Measurements from ENCODE around the gene COA7. TPM values are rescaled to one million over a fixed set of nuclear protein-coding genes. Genes with fewer than 3 reads are reported as not detected.

Gene COA7
- polyA plus RNA-seq, 3 donors: 4.8 to 8.5 (median 6.2) TPM

GRCh38 chr1:52667984-52668383, 30.2 kb downstream of the COA7 start:
- H3K27ac ChIP-seq (ENCODE audit: low read depth in 1 of 2, low read length in 2 of 2): no peak overlapping the region
- no peaks in the 10 kb centered on the region for H3K79me2 ChIP-seq (ENCODE audit: insufficient read depth, low read length)
- no peaks in the 10 kb centered on the region for H3K36me3 ChIP-seq (replicated peaks in 1 of 2; ENCODE audit: control insufficient read depth in 1 of 2, insufficient read depth in 2 of 2, low read length in 2 of 2)
- intact Hi-C loops (cut with micrococcal nuclease): no loop called here
- H2AFZ ChIP-seq (ENCODE audit: insufficient read depth, low read depth, low read length, poor library complexity, severe bottlenecking): no peak overlapping the region
- H3K36me3 Mint-ChIP-seq: no peaks in the 10 kb centered on the region
- peaks cover 2% of the 10 kb centered on the region for H3K4me1 Mint-ChIP-seq
- no peak overlapping the region for H3K4me3 Mint-ChIP-seq
- H3K27ac Mint-ChIP-seq: no peak overlapping the region
- DNase-seq: no peak
- H3K4me1 ChIP-seq (ENCODE audit: control insufficient read depth in 1 of 2, insufficient read depth in 2 of 2, low read length in 2 of 2): no peaks in the 10 kb centered on the region
- no peaks in the 10 kb centered on the region for H3K9me3 ChIP-seq (replicated peaks in 1 of 2; ENCODE audit: control insufficient read depth in 1 of 2, insufficient read depth in 1 of 2, low read length in 2 of 2)
- no peak overlapping the region for H3K9ac ChIP-seq (ENCODE audit: insufficient read depth, low read length, poor library complexity, severe bottlenecking)
- no CpG with 5 or more reads among the region's 3 CpGs for WGBS (ENCODE audit: insufficient coverage)
- H3K27me3 Mint-ChIP-seq (ENCODE audit: low read depth in 3 of 3): peaks cover 0 to 4% (median 4%) of the 10 kb centered on the region in 3 donors
- H4K20me1 ChIP-seq (ENCODE audit: insufficient read depth, low read length): no peaks in the 10 kb centered on the region
- no peak for TF ChIP-seq CTCF (IDR thresholded peaks at IDR 0.05)
- no peaks in the 10 kb centered on the region for H3K27me3 ChIP-seq (ENCODE audit: control insufficient read depth in 2 of 2, insufficient read depth in 2 of 2, low read length in 2 of 2)
- H3K4me3 ChIP-seq (replicated peaks in 1 of 3; ENCODE audit: low read depth in 2 of 3, low read length in 3 of 3): no peak overlapping the region
- no peaks in the 10 kb centered on the region for H3K9me3 Mint-ChIP-seq
- H3K4me2 ChIP-seq (replicated peaks; ENCODE audit: extremely low read depth, low read length, poor library complexity, severe bottlenecking): no peak overlapping the region

- Mint-ChIP-seq H3K4me1 (peaks cover 3% of the 10 kb centered on the region), H3K36me3 (no peaks in the 10 kb centered on the region), H3K27me3 (ENCODE audit: low read depth in 3 of 3) (peaks cover 0 to 6% (median 4%) of the 10 kb centered on the region in 3 donors), H3K9me3 (no peaks in the 10 kb centered on the region), H3K4me3 (no peak overlapping the region), H3K27ac (no peak overlapping the region)
- H3K4me2 ChIP-seq (replicated peaks; ENCODE audit: extremely low read depth, low read length, poor library complexity, severe bottlenecking): no peak overlapping the region
- no peak overlapping the region for H3K4me3 ChIP-seq (replicated peaks in 1 of 3; ENCODE audit: low read depth in 2 of 3, low read length in 3 of 3)
- WGBS (ENCODE audit: insufficient coverage): 67% methylated on average over 3 of the region's 5 CpGs
- H3K27me3 ChIP-seq (ENCODE audit: control insufficient read depth in 2 of 2, insufficient read depth in 2 of 2, low read length in 2 of 2): no peaks in the 10 kb centered on the region
- no peak overlapping the region for H3K9ac ChIP-seq (ENCODE audit: insufficient read depth, low read length, poor library complexity, severe bottlenecking)
- H3K79me2 ChIP-seq (ENCODE audit: insufficient read depth, low read length): no peaks in the 10 kb centered on the region
- H3K9me3 ChIP-seq (replicated peaks in 1 of 2; ENCODE audit: control insufficient read depth in 1 of 2, insufficient read depth in 1 of 2, low read length in 2 of 2): no peaks in the 10 kb centered on the region
- no peak for TF ChIP-seq CTCF (IDR thresholded peaks at IDR 0.05)
- no peak overlapping the region for H2AFZ ChIP-seq (ENCODE audit: insufficient read depth, low read depth, low read length, poor library complexity, severe bottlenecking)
- intact Hi-C loops (cut with micrococcal nuclease): no loop called here
- no peak overlapping the region for H3K27ac ChIP-seq (ENCODE audit: low read depth in 1 of 2, low read length in 2 of 2)
- no peaks in the 10 kb centered on the region for H3K4me1 ChIP-seq (ENCODE audit: control insufficient read depth in 1 of 2, insufficient read depth in 2 of 2, low read length in 2 of 2)
- no peaks in the 10 kb centered on the region for H4K20me1 ChIP-seq (ENCODE audit: insufficient read depth, low read length)
- DNase-seq: no peak
- H3K36me3 ChIP-seq (replicated peaks in 1 of 2; ENCODE audit: control insufficient read depth in 1 of 2, insufficient read depth in 2 of 2, low read length in 2 of 2): no peaks in the 10 kb centered on the region
Measured at GRCh38 chr1:52667290-52667689, 30.9 kb downstream of the COA7 start.

All from CD14-positive monocyte (primary cell).